BLaER1 treated with 17β-estradiol and CSF1 and Interleukin-3, amounts not matched to agents 10 nM and 100 nM (cell line): ENCODE results near the gene B3GAT1.

Source experiments
- H3K27ac ChIP-seq, 11 experiments: shearing (Covaris generic); formaldehyde crosslinking; 2 replicates each; pipeline ENCODE4 v1.8.1; 2022
- H3K27me3 ChIP-seq, 11 experiments: shearing (Covaris generic); formaldehyde crosslinking; 2 replicates each; pipeline ENCODE4 v1.8.1; 2022
- H3K36me3 ChIP-seq, 11 experiments: shearing (Covaris generic); formaldehyde crosslinking; 2 replicates each; pipeline ENCODE4 v1.8.1; 2022
- H3K4me1 ChIP-seq, 10 experiments: shearing (Covaris generic); formaldehyde crosslinking; 2 replicates each; pipeline ENCODE4 v1.8.1; 2022
- H3K4me2 ChIP-seq, 11 experiments: shearing (Covaris generic); formaldehyde crosslinking; 2 replicates each; pipeline ENCODE4 v1.8.1; 2022
- H3K4me3 ChIP-seq, 10 experiments: shearing (Covaris generic); formaldehyde crosslinking; 2 replicates each; pipeline ENCODE4 v1.8.1; 2022
- H3K9ac ChIP-seq, 11 experiments: shearing (Covaris generic); formaldehyde crosslinking; 2 replicates each; pipeline ENCODE4 v1.8.1; 2022
- H3K9me3 ChIP-seq, 11 experiments: shearing (Covaris generic); formaldehyde crosslinking; replicated peaks in 1 of 11; 2 replicates each; pipeline ENCODE4 v1.8.1; 2022
- H4K20me1 ChIP-seq, 11 experiments: shearing (Covaris generic); formaldehyde crosslinking; 2 replicates each; pipeline ENCODE4 v1.8.1; 2022
- Cebpa-rat ChIP-seq, 11 experiments: shearing (Covaris generic); IDR thresholded peaks; 2 replicates each; pipeline ENCODE4 v1.8.1; 2022

B3GAT1 gene

GRCh38 chr11:134363161-134363560 lies 48.9 kb downstream of the B3GAT1 start:
- no peak for TF ChIP-seq Cebpa-rat (IDR thresholded peaks at IDR 0.05)
- H3K27me3 ChIP-seq: peaks cover 0 to 38% (median 15%) of the 10 kb centered on the region in 11 experiments; a peak in 15 of 22 replicates
- H3K36me3 ChIP-seq: no peaks in the 10 kb centered on the region
- peak overlapping the region in 6 of 11 experiments; percentile 17 to 67 (median 61); a peak in 10 of 22 replicates for H3K4me2 ChIP-seq
- H4K20me1 ChIP-seq: peaks cover 0 to 72% (median 27%) of the 10 kb centered on the region in 11 experiments; a peak in 16 of 22 replicates
- no peaks in the 10 kb centered on the region for H3K9me3 ChIP-seq
- H3K9ac ChIP-seq: no peak overlapping the region
- no peak overlapping the region for H3K4me3 ChIP-seq
- H3K4me1 ChIP-seq: peaks cover 0 to 63% (median 39%) of the 10 kb centered on the region in 10 experiments; a peak in 17 of 20 replicates
- no peak overlapping the region for H3K27ac ChIP-seq

GRCh38 chr11:134362192-134362901 lies 49.7 kb downstream of the B3GAT1 start:
- no peaks in the 10 kb centered on the region for H3K9me3 ChIP-seq
- H3K36me3 ChIP-seq: no peaks in the 10 kb centered on the region
- H3K9ac ChIP-seq: no peak overlapping the region
- peaks cover 0 to 72% (median 27%) of the 10 kb centered on the region in 11 experiments; a peak in 16 of 22 replicates for H4K20me1 ChIP-seq
- TF ChIP-seq Cebpa-rat (IDR thresholded peaks at IDR 0.05): no peak
- no peak overlapping the region for H3K4me3 ChIP-seq
- no peak overlapping the region for H3K27ac ChIP-seq
- H3K27me3 ChIP-seq: peaks cover 0 to 38% (median 15%) of the 10 kb centered on the region in 11 experiments; a peak in 15 of 22 replicates
- H3K4me2 ChIP-seq: peak overlapping the region in 8 of 11 experiments; percentile 48 to 69 (median 64); a peak in 14 of 22 replicates
- H3K4me1 ChIP-seq: peaks cover 0 to 59% (median 39%) of the 10 kb centered on the region in 10 experiments; a peak in 17 of 20 replicates

GRCh38 chr11:134361661-134362060 lies 50.4 kb downstream of the B3GAT1 start:
- H3K9ac ChIP-seq: no peak overlapping the region
- no peaks in the 10 kb centered on the region for H3K9me3 ChIP-seq
- no peak for TF ChIP-seq Cebpa-rat (IDR thresholded peaks at IDR 0.05)
- H4K20me1 ChIP-seq: peaks cover 0 to 72% (median 25%) of the 10 kb centered on the region in 11 experiments; a peak in 16 of 22 replicates
- H3K36me3 ChIP-seq: no peaks in the 10 kb centered on the region
- H3K4me1 ChIP-seq: peaks cover 0 to 56% (median 39%) of the 10 kb centered on the region in 10 experiments; a peak in 17 of 20 replicates
- peaks cover 0 to 38% (median 15%) of the 10 kb centered on the region in 11 experiments; a peak in 15 of 22 replicates for H3K27me3 ChIP-seq
- no peak overlapping the region for H3K27ac ChIP-seq
- peak overlapping the region; percentile 21 to 69 (median 59); a peak in 21 of 22 replicates for H3K4me2 ChIP-seq
- H3K4me3 ChIP-seq: no peak overlapping the region

GRCh38 chr11:134360050-134360835 lies 51.8 kb downstream of the B3GAT1 start:
- Histone ChIP-seq H3K4me3 (no peak overlapping the region), H3K27ac (no peak overlapping the region), H3K9ac (no peak overlapping the region), H3K9me3 (no peaks in the 10 kb centered on the region), H4K20me1 (peaks cover 0 to 60% (median 23%) of the 10 kb centered on the region in 11 experiments; a peak in 16 of 22 replicates), H3K4me1 (peaks cover 5 to 50% (median 37%) of the 10 kb centered on the region in 10 experiments), H3K36me3 (no peaks in the 10 kb centered on the region), H3K4me2 (peak overlapping the region in 8 of 11 experiments; percentile 7 to 69 (median 36); a peak in 9 of 22 replicates), H3K27me3 (peaks cover 0 to 38% (median 15%) of the 10 kb centered on the region in 11 experiments; a peak in 15 of 22 replicates)
- TF ChIP-seq Cebpa-rat (IDR thresholded peaks at IDR 0.05): no peak

- Histone ChIP-seq H3K9me3 (no peaks in the 10 kb centered on the region), H3K4me2 (peak overlapping the region in 6 of 11 experiments; percentile 7 to 69 (median 28); a peak in 4 of 22 replicates)
- TF ChIP-seq Cebpa-rat (IDR thresholded peaks at IDR 0.05): no peak
These were observed 52.4 kb downstream of the B3GAT1 start for GRCh38 chr11:134359646-134360045.

GRCh38 chr11:134358856-134359490 lies 53.1 kb downstream of the B3GAT1 start:
- Histone ChIP-seq H3K4me1 (peaks cover 11 to 38% (median 26%) of the 10 kb centered on the region in 10 experiments), H3K36me3 (no peaks in the 10 kb centered on the region), H3K9ac (no peak overlapping the region), H4K20me1 (peaks cover 0 to 47% (median 16%) of the 10 kb centered on the region in 11 experiments; a peak in 15 of 22 replicates), H3K9me3 (peaks cover 0 to 4% (median 1%) of the 10 kb centered on the region in 11 experiments; a peak in 9 of 22 replicates), H3K27me3 (peaks cover 0 to 32% (median 15%) of the 10 kb centered on the region in 11 experiments; a peak in 15 of 22 replicates), H3K27ac (no peak overlapping the region), H3K4me3 (no peak overlapping the region), H3K4me2 (no peak overlapping the region)
- no peak for TF ChIP-seq Cebpa-rat (IDR thresholded peaks at IDR 0.05)

More at GRCh38 chr11:134359646-134360045, 52.4 kb downstream of the B3GAT1 start:
- Histone ChIP-seq H4K20me1 (peaks cover 0 to 54% (median 18%) of the 10 kb centered on the region in 11 experiments; a peak in 16 of 22 replicates), H3K4me1 (peaks cover 11 to 44% (median 33%) of the 10 kb centered on the region in 10 experiments), H3K27ac (no peak overlapping the region), H3K27me3 (peaks cover 0 to 32% (median 15%) of the 10 kb centered on the region in 11 experiments; a peak in 15 of 22 replicates), H3K36me3 (no peaks in the 10 kb centered on the region), H3K4me3 (no peak overlapping the region), H3K9ac (no peak overlapping the region)

GRCh38 chr11:134358165-134358855 lies 53.7 kb downstream of the B3GAT1 start:
- TF ChIP-seq Cebpa-rat (IDR thresholded peaks at IDR 0.05): no peak
- H3K27me3 ChIP-seq: peaks cover 0 to 30% (median 15%) of the 10 kb centered on the region in 11 experiments; a peak in 15 of 22 replicates
- H3K9ac ChIP-seq: no peak overlapping the region

GRCh38 chr11:134357545-134357839 lies 54.5 kb downstream of the B3GAT1 start:
- Histone ChIP-seq H3K9me3 (peaks cover 4 to 14% (median 11%) of the 10 kb centered on the region in 11 experiments; a peak in 14 of 22 replicates), H3K4me1 (peaks cover 11 to 23% (median 20%) of the 10 kb centered on the region in 10 experiments), H3K27ac (no peak overlapping the region), H3K27me3 (peaks cover 0 to 27% (median 14%) of the 10 kb centered on the region in 11 experiments; a peak in 15 of 22 replicates), H4K20me1 (peaks cover 0 to 32% (median 10%) of the 10 kb centered on the region in 11 experiments; a peak in 11 of 22 replicates), H3K9ac (no peak overlapping the region), H3K36me3 (no peaks in the 10 kb centered on the region), H3K4me3 (no peak overlapping the region), H3K4me2 (no peak overlapping the region)
- no peak for TF ChIP-seq Cebpa-rat (IDR thresholded peaks at IDR 0.05)

More at GRCh38 chr11:134358165-134358855, 53.7 kb downstream of the B3GAT1 start:
- Histone ChIP-seq H3K36me3 (no peaks in the 10 kb centered on the region), H4K20me1 (peaks cover 0 to 41% (median 15%) of the 10 kb centered on the region in 11 experiments; a peak in 14 of 22 replicates), H3K4me3 (no peak overlapping the region), H3K27ac (no peak overlapping the region), H3K4me1 (peaks cover 11 to 31% (median 21%) of the 10 kb centered on the region in 10 experiments), H3K4me2 (no peak overlapping the region), H3K9me3 (peaks cover 4 to 10% (median 7%) of the 10 kb centered on the region in 11 experiments; a peak in 13 of 22 replicates)
